Neural cell (in vitro differentiated cells): ENCODE data around the gene MAGI2.

Source experiments
- EP300 ChIP-seq: fragments of 450-650 bp; conservative IDR thresholded peaks from 2 replicates; pipeline ENCODE4 v1.6.1; 2014; ENCODE audit warnings: antibody characterized with exemption, mild to moderate bottlenecking, moderate library complexity; ENCODE audit not compliant: poor library complexity, severe bottlenecking
- MXI1 ChIP-seq: fragments of 450-650 bp; conservative IDR thresholded peaks from 2 replicates; pipeline ENCODE4 v1.6.1; 2014; ENCODE audit warnings: antibody characterized with exemption, mild to moderate bottlenecking; ENCODE audit not compliant: poor library complexity, severe bottlenecking
- POLR2AphosphoS5 ChIP-seq: IDR thresholded peaks from 2 replicates; pipeline ENCODE4 v1.6.1; 2012
- RAD21 ChIP-seq: fragments of 450-650 bp; conservative IDR thresholded peaks from 2 replicates; pipeline ENCODE4 v1.6.1; 2014; ENCODE audit warnings: antibody characterized with exemption, mild to moderate bottlenecking, moderate library complexity
- TF ChIP-seq, protein P1 (sequence below): fragments of 450-650 bp; IDR thresholded peaks from 2 replicates; pipeline ENCODE4 v1.5.1; 2014; ENCODE audit warnings: antibody characterized with exemption, mild to moderate bottlenecking, moderate library complexity; ENCODE audit not compliant: poor library complexity, severe bottlenecking
- TF ChIP-seq, protein P2 (sequence below): IDR thresholded peaks from 2 replicates; pipeline ENCODE4 v1.6.1; 2012; ENCODE audit warnings: borderline replicate concordance

DNA sequence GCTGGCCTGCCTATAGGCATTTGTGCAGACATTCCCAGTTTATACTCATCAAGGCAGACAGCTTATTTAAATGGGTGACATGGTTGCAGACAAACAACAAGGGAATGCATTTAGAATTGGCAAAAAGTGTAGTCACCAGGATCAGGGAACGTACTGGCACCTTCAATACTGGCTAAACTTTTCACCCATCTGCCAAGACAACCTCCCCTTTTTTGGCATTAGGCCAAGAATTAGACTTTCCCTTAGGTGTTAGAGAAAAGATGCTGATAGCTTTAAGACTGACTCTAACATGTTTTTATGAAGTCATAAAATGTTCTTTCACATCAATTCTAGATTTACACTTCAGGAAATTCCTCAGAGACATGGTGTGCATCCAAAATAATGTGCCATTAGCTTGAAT is 1289.0 kb downstream of the MAGI2 start:
- TF ChIP-seq, protein P1, sequence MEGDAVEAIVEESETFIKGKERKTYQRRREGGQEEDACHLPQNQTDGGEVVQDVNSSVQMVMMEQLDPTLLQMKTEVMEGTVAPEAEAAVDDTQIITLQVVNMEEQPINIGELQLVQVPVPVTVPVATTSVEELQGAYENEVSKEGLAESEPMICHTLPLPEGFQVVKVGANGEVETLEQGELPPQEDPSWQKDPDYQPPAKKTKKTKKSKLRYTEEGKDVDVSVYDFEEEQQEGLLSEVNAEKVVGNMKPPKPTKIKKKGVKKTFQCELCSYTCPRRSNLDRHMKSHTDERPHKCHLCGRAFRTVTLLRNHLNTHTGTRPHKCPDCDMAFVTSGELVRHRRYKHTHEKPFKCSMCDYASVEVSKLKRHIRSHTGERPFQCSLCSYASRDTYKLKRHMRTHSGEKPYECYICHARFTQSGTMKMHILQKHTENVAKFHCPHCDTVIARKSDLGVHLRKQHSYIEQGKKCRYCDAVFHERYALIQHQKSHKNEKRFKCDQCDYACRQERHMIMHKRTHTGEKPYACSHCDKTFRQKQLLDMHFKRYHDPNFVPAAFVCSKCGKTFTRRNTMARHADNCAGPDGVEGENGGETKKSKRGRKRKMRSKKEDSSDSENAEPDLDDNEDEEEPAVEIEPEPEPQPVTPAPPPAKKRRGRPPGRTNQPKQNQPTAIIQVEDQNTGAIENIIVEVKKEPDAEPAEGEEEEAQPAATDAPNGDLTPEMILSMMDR, result no peak
- TF ChIP-seq POLR2AphosphoS5, result no peak
- no peak for TF ChIP-seq EP300
- TF ChIP-seq MXI1, result no peak
- TF ChIP-seq, protein P2, sequence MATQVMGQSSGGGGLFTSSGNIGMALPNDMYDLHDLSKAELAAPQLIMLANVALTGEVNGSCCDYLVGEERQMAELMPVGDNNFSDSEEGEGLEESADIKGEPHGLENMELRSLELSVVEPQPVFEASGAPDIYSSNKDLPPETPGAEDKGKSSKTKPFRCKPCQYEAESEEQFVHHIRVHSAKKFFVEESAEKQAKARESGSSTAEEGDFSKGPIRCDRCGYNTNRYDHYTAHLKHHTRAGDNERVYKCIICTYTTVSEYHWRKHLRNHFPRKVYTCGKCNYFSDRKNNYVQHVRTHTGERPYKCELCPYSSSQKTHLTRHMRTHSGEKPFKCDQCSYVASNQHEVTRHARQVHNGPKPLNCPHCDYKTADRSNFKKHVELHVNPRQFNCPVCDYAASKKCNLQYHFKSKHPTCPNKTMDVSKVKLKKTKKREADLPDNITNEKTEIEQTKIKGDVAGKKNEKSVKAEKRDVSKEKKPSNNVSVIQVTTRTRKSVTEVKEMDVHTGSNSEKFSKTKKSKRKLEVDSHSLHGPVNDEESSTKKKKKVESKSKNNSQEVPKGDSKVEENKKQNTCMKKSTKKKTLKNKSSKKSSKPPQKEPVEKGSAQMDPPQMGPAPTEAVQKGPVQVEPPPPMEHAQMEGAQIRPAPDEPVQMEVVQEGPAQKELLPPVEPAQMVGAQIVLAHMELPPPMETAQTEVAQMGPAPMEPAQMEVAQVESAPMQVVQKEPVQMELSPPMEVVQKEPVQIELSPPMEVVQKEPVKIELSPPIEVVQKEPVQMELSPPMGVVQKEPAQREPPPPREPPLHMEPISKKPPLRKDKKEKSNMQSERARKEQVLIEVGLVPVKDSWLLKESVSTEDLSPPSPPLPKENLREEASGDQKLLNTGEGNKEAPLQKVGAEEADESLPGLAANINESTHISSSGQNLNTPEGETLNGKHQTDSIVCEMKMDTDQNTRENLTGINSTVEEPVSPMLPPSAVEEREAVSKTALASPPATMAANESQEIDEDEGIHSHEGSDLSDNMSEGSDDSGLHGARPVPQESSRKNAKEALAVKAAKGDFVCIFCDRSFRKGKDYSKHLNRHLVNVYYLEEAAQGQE, result no peak
- TF ChIP-seq RAD21, result no peak
